ENCODE results near the gene TNNT3.

DNA sequence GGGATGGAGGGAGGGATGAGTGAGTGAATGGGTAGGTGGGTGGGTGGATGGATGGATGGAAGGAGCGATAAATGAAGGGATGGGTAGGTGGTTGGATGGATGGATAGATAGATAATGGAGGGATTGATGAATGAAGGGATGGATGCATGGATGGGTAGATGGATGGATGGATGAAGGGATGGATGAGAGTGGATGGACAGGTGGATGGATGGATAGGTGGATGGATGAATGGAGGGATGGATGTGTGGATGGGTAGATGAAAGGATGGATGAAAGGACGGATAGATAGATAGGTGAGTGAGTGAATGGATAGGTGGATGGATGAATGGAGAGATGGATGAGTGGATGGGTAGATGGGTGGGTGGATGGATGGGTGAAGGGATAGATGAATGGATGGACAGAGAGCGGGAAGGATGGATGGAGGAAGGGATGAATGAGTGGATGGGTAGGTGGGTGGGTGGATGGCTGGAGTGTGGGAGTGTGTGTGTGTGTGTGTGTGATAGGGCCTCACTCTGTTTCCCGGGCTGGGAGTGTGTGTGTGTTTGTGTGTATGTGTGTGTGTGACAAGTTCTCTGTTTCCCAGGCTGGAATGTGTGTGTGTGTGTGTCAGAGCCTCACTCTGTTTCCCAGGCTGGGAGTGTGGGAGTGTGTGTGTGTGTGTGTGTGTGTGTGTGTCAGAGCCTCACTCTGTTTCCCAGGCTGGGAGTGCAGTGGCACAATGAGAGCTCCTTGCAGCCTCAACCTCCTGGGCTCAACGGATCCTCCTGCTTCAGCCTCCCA is 25.7 kb upstream of the TNNT3 start:
- TF ChIP-seq, protein P1, sequence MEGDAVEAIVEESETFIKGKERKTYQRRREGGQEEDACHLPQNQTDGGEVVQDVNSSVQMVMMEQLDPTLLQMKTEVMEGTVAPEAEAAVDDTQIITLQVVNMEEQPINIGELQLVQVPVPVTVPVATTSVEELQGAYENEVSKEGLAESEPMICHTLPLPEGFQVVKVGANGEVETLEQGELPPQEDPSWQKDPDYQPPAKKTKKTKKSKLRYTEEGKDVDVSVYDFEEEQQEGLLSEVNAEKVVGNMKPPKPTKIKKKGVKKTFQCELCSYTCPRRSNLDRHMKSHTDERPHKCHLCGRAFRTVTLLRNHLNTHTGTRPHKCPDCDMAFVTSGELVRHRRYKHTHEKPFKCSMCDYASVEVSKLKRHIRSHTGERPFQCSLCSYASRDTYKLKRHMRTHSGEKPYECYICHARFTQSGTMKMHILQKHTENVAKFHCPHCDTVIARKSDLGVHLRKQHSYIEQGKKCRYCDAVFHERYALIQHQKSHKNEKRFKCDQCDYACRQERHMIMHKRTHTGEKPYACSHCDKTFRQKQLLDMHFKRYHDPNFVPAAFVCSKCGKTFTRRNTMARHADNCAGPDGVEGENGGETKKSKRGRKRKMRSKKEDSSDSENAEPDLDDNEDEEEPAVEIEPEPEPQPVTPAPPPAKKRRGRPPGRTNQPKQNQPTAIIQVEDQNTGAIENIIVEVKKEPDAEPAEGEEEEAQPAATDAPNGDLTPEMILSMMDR (IDR thresholded peaks at IDR 0.05; ENCODE audit: low read depth, low read length, poor library complexity, severe bottlenecking): no peak
- TF ChIP-seq EZH2phosphoT487 (IDR thresholded peaks at IDR 0.05; ENCODE audit: borderline replicate concordance, low read length): no peak
